Dermis blood vessel endothelial cell (primary cell): ENCODE results near the gene TPM1. TPM values are rescaled to one million over a fixed set of nuclear protein-coding genes. Genes with fewer than 3 reads are reported as not detected.

Experiments used
- DNase-seq: peaks from one replicate; pipeline ENCODE4 v3.0.0; 2010
- total RNA-seq: library from RNA; depleted of rRNA; stranded (reverse); fragments of >200 nt; gene quantifications from 2 replicates; pipeline ENCODE4 v1.2.3, GENCODE V29; 2014

TPM1 gene
- total RNA-seq, 1 donor from 2014 or later: 334 TPM

- DNase-seq: no peak
These were observed 23.9 kb upstream of the TPM1 start for GRCh38 chr15:63018639-63019038.

GRCh38 chr15:63019511-63020109, 22.9 kb upstream of the TPM1 start:
- peak; percentile 70 for DNase-seq

- no peak for DNase-seq
These were observed 22.4 kb upstream of the TPM1 start for GRCh38 chr15:63020128-63020527.

GRCh38 chr15:63020759-63021430, 21.7 kb upstream of the TPM1 start:
- DNase-seq: no peak

- DNase-seq: no peak
These were observed 20.4 kb upstream of the TPM1 start for GRCh38 chr15:63022181-63022580.

- no peak for DNase-seq
These were observed 19.9 kb upstream of the TPM1 start for GRCh38 chr15:63022663-63023062.

GRCh38 chr15:63023351-63023945, 19.1 kb upstream of the TPM1 start:
- no peak for DNase-seq

- no peak for DNase-seq
These were observed 17.1 kb upstream of the TPM1 start for GRCh38 chr15:63025460-63025859.

- DNase-seq: no peak
These were observed 14.9 kb upstream of the TPM1 start for GRCh38 chr15:63027646-63028045.

- DNase-seq: no peak
These were observed 14.0 kb upstream of the TPM1 start for GRCh38 chr15:63028442-63029110.

- DNase-seq: no peak
These were observed 12.9 kb upstream of the TPM1 start for GRCh38 chr15:63029676-63030075.

- DNase-seq: no peak
These were observed 12.4 kb upstream of the TPM1 start for GRCh38 chr15:63030101-63030551.

- DNase-seq: no peak
These were observed 8.0 kb upstream of the TPM1 start for GRCh38 chr15:63034578-63034977.

GRCh38 chr15:63035253-63035652, 7.3 kb upstream of the TPM1 start:
- DNase-seq: no peak

GRCh38 chr15:63035977-63036376, 6.6 kb upstream of the TPM1 start:
- no peak for DNase-seq

GRCh38 chr15:63037976-63038720, 4.4 kb upstream of the TPM1 start:
- no peak for DNase-seq

GRCh38 chr15:63038926-63039673, 3.4 kb upstream of the TPM1 start:
- DNase-seq: no peak

GRCh38 chr15:63039811-63040210, 2.7 kb upstream of the TPM1 start:
- DNase-seq: no peak

- DNase-seq: no peak
These were observed 2.0 kb upstream of the TPM1 start for GRCh38 chr15:63040509-63040908.

- DNase-seq: no peak
These were observed 1.6 kb upstream of the TPM1 start for GRCh38 chr15:63040954-63041353.

GRCh38 chr15:63041402-63041973, 1.1 kb upstream of the TPM1 start:
- no peak for DNase-seq

- DNase-seq: peak; percentile 43
These were observed 359 bp downstream of the TPM1 start for GRCh38 chr15:63042877-63043334.
